SKM-1 treated with dmso at 0.1 percent for 144 hours (cell line): ENCODE results near the gene IL1RAPL1.

Experiments used
- DNase-seq: peaks from one replicate; lab custom pipeline; 2025; ENCODE audit not compliant: unreplicated experiment; lab: John Stamatoyannopoulos, UW

Gene IL1RAPL1

DNA sequence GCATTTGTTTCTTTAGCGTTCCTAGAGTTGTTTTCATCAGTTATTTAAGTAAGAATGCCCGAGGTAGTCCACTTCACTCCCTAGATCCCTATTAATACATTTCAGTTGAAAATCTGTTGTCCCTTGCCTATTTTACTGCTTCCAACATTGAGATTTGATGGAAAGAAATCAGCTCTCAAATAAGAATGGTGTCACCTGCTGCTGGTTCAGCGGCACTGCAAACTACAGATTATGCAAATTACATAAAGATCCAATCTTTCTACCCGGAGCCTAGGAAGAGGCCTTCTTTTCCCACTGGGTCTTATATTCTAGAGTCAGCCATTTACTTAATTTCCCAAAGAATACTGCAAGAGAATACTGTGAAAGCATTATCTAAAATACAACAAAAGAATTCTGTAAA lies 1030.5 kb downstream of the IL1RAPL1 start:
- no peak for DNase-seq

DNA sequence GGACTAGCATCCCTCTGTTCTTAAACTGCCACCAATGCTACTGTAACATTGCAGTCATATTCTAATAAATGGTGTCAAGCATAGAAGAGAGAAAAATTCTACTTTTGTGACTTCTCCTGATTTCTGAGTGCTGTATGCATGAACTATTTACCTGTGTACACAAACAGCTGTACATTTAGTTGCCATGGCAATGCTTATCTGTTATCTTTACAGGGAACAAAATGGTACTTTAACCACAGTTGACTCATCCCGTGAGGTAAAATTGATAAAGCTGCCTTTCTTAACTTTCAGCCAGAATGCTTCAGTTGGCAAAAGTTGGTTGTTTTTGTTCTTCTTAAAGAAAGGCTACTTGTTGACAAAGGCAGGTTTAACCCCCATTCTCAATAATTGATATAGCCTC lies 1040.6 kb downstream of the IL1RAPL1 start:
- DNase-seq = no peak

DNA sequence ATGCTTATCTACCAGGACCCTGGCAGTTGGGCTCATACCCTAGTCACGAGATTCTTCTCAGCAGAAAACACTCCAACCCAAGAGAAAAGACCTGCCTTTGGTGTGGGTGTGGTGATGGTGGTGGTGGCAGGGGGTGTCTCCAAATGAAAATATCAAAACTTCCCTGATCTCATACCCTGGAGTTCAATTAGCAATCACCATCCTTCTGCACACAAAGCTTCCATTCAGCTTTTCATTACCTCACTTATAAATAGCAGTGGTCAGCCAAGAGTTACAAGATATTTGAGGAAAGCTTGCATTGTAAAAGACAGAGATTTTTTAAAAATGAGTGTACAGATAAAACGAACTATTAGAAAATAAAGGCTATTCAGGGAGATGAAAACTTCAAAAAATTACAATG lies 1047.3 kb downstream of the IL1RAPL1 start:
- no peak for DNase-seq

DNA sequence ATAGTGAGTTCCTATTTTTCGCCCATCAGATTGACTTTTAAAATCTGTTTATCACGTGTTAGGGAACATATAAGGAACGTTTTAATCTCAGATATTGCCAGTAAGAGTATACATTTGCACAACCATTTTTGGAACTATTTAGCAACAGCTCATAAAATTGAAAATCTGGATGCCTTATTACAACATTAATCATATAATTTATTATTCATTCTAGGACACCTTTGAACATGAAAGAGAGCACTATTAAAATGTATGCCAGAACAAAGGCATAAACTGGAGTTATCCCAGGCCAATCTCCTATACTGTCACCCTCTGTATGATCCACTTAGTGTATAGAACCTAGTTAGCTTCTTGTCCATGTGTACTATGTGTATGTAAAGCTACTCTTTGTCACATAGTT lies 1049.1 kb downstream of the IL1RAPL1 start:
- no peak for DNase-seq

DNA sequence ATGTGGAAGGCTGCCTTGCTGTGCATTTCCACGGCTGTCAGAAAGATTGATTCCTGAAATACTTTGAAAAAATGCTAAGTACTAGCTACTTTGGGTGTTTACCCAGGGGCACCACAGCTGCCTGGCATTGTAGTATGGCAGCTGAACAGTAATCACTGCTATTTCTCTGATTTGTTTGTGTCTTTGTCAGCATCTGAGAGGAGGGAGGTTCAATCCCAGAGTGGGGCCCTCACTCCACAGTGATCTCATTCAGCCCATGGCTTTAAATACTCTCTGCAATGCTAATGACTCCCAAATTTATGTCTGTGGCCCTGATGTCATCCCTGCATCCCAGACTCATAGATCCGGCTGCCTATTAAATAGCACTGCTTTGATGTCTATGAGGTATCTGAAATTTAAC lies 1052.9 kb downstream of the IL1RAPL1 start:
- DNase-seq = no peak

DNA sequence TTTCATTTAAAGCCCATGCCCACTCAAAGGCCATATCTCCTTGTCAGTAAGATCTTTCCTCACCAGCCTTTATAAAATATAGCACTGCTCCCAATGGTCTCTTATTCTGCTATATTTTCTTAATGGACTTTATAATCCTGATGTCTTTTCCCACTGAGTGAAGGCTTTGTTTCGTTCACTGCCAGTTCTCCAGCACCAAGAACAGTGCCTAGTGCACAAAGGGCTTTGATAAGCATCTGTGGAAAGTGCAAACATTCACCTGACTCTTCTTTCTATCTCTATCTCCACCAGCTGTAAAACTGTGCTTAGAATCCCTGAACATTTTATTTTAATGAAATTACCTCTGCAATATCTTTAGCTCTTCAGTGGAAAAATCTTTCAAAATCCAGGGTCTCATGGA lies 1054.2 kb downstream of the IL1RAPL1 start:
- DNase-seq = no peak

DNA sequence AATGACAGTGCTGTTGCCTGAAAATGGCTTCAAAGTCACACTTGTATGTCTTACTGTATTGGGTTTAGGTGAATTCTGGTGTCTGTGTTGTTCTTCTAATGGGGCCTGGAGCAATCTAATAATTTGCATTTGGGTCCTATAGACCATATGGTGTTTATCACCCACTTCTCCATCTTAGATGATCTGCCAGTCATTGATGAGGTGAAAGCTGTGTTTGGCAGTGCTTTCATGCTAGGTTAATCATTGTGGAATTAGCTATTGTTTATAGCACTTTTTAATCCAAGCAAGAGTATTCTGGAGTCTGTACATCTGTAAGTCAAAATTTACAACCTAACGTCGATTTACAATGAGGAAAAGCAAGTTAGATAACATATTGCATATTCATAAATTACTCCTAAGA lies 1055.9 kb downstream of the IL1RAPL1 start:
- no peak for DNase-seq

DNA sequence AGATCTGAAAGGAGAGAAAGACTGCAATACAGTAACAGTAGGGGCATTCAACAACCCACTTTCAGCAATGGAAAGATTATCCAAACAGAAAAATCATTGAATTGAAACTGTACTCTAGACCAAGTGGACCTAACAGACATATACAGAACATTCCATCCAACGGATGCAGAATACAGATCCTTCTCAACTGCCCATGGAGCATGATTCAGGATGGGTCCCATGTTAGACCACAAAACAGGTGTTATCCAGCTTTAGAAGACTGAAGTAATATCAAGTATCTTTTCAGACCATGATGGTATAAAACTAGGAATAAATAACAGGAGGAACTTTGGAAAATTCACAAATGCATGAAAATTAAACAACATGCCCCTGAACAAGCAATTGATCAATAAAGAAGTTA lies 1060.9 kb downstream of the IL1RAPL1 start:
- no peak for DNase-seq

DNA sequence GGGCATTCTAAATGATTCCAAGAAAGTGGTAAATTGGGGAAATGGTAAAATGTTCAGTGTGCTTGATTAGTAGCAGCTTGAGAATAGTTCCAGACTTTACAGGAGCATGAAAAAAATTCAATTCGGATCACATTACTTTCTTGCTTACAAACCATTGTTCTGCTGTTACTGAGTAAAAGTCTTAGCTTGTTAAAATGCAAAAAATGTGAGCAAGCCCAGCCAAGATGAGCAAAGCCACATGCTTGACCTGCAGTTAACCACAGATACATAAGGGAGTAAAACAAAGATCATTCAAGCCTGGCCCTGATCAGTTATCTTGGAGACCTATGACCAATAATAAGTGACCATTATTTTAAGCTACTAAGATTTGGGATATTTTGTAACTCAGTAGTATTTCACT lies 1065.2 kb downstream of the IL1RAPL1 start:
- DNase-seq = no peak

DNA sequence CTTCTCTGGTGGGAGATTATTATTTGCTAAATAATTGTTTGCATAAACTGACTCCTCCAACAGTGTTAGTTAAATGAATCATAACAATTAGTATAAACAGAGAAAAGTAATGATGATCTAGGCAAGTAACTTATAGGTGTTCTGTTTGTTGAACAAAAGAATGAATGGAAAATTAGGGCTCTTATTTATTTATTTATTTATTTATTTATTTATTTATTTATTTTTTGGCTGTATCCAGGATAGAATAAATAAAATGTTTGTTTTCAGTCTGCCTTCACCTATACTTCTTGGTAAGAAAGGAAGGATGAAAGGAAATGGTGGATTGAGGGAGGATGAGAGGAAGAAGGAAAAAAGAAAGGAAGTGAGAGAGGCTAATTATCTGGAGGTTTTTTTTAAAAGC lies 1066.5 kb downstream of the IL1RAPL1 start:
- no peak for DNase-seq

DNA sequence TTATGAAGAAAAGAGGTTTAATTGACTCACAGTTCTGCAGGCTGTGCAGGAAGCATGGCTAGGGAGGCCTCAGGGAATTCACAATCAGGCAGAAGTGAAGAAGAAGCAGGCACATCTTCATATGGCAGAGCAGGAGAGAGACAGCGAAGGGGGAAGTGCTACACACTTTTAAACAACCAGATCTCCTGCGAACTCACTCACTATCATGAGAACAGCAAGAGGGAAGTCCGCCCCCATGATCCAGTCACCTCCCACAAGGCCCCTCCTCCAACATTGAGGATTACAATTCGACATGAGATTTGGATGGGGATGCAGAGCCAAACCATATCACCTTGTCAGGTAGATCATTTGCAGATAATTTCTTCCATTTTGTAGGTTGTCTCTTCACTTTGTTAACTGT lies 1072.7 kb downstream of the IL1RAPL1 start:
- no peak for DNase-seq

DNA sequence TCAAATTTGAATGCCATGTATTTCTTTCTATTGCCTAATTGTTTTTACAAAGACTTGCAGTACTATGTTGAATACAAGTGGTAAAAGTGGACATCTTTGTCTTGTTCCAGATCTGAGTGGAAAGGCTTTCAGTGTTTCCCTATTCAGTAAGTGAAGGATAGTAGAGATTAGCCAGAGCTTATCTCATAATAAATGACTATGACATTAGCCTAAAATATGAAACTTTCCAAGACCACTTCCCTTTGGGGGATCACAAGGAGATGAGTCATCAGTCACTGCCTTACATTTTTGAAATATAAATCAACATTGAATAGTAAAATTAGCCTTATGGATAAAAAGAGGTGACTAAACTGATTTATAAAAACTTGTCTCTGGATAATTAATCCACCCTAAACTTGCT lies 1074.0 kb downstream of the IL1RAPL1 start:
- DNase-seq = no peak

DNA sequence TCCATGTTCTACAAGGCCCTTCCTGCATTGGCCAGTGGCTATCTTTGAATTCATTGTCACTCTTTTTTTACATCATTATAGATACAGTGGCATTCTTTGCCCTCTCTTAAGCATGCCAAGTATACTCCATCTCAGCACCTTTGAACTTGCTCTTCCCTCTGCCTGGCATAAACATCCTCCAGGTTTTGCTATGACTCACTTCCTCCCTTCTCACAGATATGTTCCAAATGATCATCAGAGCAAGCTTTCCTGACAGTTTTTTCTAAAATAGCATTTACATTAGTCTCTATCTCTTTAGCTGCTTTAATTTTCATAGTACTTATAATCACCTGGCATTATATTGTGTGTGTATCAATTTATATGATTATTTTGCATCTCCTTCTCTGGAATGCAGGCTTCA lies 1074.9 kb downstream of the IL1RAPL1 start:
- DNase-seq = no peak

DNA sequence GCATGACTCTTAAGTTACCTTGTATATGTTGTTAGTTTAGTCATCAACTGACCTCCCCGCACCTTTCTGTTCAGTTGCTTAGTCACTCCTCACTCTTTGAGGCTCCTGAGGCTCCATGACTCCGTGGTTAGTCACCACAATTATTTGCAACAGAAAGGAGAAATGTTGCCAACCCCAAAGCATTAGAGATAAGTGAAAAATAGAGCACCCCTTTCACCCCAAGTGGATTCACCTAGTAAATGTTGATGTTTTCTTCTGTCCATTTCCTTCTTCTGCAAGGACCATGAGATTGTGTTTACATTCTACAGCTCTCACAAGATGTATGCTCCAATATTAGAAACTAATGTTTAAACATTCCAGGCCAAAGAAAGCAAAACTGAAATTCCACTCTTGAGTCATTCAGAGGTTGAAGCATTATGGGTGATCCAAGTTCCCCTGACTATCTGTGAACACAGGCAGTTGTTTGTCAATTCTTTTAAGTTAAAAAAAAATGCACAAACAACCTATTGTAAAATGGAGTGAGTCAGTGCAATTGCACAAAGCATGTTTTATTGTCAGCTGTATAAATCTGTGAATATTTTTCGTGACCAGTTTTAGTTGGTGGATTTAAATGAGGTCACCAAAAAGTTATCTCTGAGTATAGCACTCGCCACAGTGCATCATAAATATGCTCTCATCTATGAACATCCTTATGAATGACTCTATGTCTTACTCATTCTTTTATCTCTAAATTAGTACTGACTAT lies 1075.7 kb downstream of the IL1RAPL1 start:
- DNase-seq = no peak

DNA sequence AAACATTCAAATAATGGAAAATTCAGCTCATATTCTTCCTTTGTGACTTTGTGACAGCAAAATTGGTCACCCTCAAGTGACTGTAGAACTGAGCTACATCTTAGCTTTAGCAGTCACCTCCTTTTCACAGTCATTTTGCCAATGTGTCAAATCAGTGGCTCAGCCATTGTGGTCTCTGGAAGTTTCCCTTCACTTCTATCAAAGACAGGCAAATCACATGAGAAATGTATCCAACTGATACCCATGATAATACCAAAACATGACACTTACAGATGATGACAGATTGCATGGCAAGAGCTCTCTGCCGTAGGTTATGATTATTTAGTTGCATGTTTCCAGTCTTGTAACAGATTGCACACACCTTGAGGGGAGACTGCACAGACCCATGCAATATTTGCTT lies 1078.3 kb downstream of the IL1RAPL1 start:
- DNase-seq = no peak

DNA sequence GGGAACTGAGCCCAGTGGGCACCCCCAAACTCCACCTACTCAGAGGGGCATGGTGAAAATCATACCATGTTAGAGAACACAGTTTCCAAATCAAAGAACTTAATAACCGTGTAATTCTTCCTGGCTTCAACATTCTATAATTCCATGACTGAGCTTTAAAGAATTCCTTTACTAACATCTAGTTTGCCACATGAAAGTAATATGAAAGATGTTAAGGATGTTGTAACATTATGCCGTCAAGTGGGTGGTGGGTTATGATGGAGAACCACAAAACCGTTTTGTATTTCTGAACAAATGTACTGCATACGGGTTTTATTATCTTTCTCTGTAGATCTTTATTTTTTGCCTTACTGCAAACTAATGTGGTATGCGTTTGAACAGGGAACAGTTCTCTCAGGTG lies 1079.1 kb downstream of the IL1RAPL1 start:
- DNase-seq = no peak

DNA sequence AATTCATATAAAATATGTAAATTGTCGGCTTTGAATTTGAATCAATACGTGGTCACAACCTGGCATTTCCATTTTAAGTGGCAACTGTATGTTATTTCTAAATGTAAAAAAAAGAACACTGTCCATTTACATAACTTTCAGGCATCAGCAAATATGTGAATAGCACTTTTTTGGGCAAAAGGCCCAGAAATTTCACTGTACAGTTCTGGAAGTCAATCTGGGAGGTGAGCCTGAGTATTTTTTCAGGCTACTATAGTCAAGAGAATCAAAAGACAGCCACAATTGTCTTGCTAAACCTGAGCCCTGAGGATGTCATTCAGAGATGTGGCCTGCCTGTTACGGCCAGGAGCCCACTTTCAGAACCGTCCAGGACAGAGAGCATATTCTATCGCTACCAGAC lies 1084.2 kb downstream of the IL1RAPL1 start:
- no peak for DNase-seq

DNA sequence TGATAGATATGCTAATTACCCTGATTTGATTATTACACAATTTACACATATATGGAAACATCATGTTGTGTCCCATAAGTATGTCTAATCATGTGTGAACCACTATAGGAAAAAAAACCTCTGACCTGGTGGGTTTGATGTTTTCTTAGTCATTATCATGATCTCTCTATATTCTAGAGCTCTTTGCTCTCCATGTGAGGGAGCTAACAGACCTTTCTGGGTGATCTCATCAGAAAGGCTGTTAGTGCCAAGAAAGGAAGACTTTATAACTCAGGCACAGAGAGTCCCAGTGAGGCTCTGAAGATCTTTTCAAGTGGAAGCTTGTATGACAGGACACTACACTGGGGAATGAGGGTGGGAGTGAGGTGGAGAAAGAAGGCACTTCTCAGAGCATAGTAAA lies 1100.4 kb downstream of the IL1RAPL1 start:
- DNase-seq = no peak

DNA sequence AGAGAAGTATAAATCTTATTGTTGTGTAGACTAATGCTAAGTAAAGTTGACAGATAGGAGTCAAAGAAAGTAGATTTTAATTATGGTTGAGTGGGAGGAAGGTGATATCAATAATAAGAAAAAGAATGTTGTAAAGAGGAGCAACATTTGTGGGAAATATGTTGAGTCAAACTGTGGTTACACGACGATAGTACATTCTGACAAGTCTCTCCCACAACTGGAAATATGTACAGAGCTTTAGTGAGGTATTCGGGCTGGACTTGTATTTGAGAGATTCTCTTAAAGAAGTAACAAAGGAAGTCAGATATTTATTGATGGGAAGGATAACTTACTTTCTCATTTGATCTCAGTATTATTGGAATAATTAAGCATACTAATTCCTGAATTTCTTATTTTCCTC lies 1102.8 kb downstream of the IL1RAPL1 start:
- no peak for DNase-seq

DNA sequence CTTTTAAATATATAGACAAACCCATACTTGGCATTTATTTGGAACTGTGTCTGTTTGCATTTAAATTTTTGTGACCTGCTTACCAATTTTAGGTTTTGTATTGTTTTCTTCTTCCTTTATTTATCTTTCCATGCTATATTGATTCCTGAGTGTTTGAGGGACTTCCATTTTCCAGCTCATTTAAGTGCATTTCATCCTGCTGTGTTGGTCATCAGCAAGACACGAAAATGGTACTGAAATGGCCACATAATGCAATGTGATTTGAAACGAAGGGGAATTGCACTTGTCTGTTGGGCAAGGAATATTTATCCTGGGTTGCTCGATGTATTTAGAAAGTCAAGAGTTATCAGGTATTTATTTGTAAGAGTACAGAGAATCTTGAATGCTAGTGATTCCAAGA lies 1103.8 kb downstream of the IL1RAPL1 start:
- DNase-seq = no peak

DNA sequence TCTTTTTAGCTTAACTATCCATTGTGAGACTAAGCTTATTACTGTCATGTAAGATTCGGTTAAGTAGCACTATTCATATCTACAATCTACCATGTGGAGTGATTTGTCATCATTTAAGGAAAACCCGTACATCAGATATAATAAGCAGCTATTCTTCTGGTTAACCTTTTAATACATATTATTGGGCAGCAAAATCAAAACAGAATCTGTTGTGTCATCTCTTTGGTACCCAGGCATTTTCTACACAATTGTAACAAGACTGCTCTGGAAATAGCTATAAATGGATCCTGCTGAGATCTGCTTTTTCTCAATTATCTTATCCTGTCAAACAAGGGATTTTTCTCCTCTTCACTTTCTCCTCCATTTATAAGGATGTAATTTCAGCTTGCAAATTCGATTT lies 1106.7 kb downstream of the IL1RAPL1 start:
- DNase-seq = no peak

DNA sequence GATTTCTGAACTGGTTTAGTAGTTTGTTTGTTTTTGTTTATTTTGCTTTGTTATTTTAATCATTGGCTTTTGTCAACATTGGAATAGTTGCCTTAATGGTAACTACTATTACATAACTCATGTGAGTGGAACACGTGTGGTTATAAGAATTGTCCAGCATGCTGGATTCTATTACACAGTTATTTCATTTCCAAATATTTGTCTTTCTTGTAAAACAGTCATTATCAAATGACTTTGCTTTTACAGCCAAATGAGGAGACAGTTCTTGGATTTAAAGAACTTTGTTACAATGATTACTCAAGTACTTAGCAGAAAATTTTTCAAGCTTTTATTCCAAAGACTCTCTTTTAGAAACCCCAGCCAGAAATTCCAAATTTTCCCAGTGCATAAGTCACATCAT lies 1112.0 kb downstream of the IL1RAPL1 start:
- DNase-seq = no peak

DNA sequence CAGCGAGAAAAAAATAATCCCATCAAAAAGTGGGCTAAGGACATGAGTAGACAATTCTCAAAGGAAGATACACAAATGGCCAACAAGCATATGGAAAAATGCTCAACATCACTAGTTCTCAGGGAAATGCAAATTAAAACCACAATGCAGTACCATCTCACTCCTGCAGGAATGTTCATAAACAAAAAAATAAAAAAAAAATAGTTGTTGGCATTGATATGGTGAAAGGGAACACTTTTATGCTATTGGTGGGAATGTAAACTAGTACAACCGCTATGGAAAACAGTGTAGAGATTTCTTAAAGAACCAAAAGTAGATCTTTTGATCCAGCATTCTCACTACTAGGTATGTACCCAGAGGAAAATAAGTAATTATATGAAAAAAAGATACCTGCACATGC lies 1119.8 kb downstream of the IL1RAPL1 start:
- no peak for DNase-seq

DNA sequence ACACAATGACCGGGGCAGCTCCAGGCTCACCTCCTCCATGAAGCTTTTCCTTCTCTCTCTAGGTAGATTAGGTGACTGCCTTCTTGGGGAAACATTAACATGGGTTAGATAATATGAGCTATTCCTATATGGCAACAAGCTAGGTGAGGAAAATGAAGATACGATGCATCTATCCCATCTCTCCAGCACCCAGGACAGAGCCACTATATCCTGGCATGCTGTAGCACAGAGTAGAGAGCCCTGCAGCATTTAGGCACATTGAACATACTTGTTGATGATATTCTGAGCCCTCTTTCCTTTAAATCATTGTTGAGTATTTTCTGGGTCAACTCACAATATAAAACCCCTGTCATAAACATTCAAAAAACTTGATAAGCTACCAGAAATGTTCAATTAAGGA lies 1133.9 kb downstream of the IL1RAPL1 start:
- DNase-seq = no peak
